Peyer's patch (tissue), 4 donors: ENCODE data around the gene HSPB7. TPM values are rescaled to one million over a fixed set of nuclear protein-coding genes. Genes with fewer than 3 reads are reported as not detected.

Experiments used
- DNase-seq, 3 donors: peaks; one replicate each; pipeline ENCODE4 v3.0.0-alpha.2; 2017 to 2019
- H3K27ac ChIP-seq, 4 donors: fragments of 200-600 bp; sonication (generic); one replicate each; pipeline ENCODE4 v1.5.1; 2016 to 2019
- H3K27me3 ChIP-seq, 2 donors: fragments of 200-600 bp; sonication (generic); one replicate each; pipeline ENCODE4 v1.5.1; 2019
- H3K36me3 ChIP-seq, 3 donors: fragments of 200-600 bp; sonication (generic); one replicate each; pipeline ENCODE4 v1.5.1; 2016 to 2019
- H3K4me1 ChIP-seq, 4 donors: fragments of 200-600 bp; sonication (generic); one replicate each; pipeline ENCODE4 v1.5.1; 2016 to 2019
- H3K4me3 ChIP-seq, 4 donors: fragments of 200-600 bp; sonication (generic); 1 replicate in 3 of 4; 2 replicates in 1 of 4; pipeline ENCODE4 v1.5.1; 2016 to 2019; ENCODE audit warnings: mild to moderate bottlenecking in 1 of 4
- H3K9me3 ChIP-seq, 4 donors: fragments of 200-600 bp; sonication (generic); one replicate each; pipeline ENCODE4 v1.5.1; 2016 to 2019; ENCODE audit warnings: mild to moderate bottlenecking in 1 of 4
- POLR2A ChIP-seq, 2 donors: fragments of 450-650 bp; IDR thresholded peaks; one replicate each; pipeline ENCODE4 v1.5.1; 2017; ENCODE audit warnings: antibody characterized with exemption in 2 of 2, mild to moderate bottlenecking in 2 of 2, moderate library complexity in 2 of 2
- total RNA-seq, 4 donors: library from RNA; depleted of rRNA; stranded (reverse); fragments of >200 nt; gene quantifications; one replicate each; pipeline ENCODE4 v1.1.0, GENCODE V29; 2016
- TF ChIP-seq, protein P1 (sequence below), 6 experiments: fragments of 450-650 bp in 4 of 6; fragments of 200-600 bp in 2 of 6; sonication (generic) in 1 of 6; IDR thresholded peaks; one replicate each; pipeline ENCODE4 v1.5.1; 2017 to 2019; ENCODE audit warnings: antibody characterized with exemption in 6 of 6, mild to moderate bottlenecking in 3 of 6, moderate library complexity in 1 of 6

The HSPB7 gene
- total RNA-seq, 4 donors from 2014 or later, result 1.1 to 5.2 (median 1.1) TPM; not detected in 1

DNA sequence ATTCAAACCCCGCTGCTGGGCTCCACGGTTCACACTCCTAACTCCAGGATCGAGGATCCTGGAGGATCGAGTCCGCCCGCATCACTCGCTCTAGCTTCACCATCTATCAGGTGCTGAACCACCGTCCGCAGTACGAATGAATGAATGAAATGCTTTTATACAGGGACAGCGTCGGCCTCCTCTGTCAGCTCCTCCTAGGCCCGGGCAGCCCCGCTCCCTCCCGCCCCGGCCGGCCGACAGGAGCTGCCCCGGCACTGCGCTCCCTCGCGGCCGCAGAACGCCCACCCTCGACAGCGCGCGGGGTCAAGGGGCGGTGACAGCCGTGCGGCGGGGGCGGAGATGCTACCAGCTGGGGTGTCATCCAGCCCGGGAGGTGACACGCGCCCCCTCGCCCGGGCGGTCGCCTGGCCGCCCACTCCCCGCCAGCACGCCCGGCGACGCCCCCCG lies 42.5 kb downstream of the HSPB7 start:
- DNase-seq, result peak in 2 of 3 donors; percentile 64 to 80
- H3K9me3 ChIP-seq, result no peaks in the 10 kb centered on the region
- no peak for TF ChIP-seq POLR2A (IDR thresholded peaks at IDR 0.05)
- TF ChIP-seq, protein P1, sequence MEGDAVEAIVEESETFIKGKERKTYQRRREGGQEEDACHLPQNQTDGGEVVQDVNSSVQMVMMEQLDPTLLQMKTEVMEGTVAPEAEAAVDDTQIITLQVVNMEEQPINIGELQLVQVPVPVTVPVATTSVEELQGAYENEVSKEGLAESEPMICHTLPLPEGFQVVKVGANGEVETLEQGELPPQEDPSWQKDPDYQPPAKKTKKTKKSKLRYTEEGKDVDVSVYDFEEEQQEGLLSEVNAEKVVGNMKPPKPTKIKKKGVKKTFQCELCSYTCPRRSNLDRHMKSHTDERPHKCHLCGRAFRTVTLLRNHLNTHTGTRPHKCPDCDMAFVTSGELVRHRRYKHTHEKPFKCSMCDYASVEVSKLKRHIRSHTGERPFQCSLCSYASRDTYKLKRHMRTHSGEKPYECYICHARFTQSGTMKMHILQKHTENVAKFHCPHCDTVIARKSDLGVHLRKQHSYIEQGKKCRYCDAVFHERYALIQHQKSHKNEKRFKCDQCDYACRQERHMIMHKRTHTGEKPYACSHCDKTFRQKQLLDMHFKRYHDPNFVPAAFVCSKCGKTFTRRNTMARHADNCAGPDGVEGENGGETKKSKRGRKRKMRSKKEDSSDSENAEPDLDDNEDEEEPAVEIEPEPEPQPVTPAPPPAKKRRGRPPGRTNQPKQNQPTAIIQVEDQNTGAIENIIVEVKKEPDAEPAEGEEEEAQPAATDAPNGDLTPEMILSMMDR (IDR thresholded peaks at IDR 0.05), result no peak
- H3K36me3 ChIP-seq, result peaks cover 0 to 10% (median 0%) of the 10 kb centered on the region in 3 donors
- H3K4me3 ChIP-seq, result peak overlapping the region; percentile 72 to 93 (median 92)
- H3K4me1 ChIP-seq, result peaks cover 0 to 15% (median 3%) of the 10 kb centered on the region in 4 donors
- peak overlapping the region; percentile 73 to 91 (median 78) for H3K27ac ChIP-seq
- H3K27me3 ChIP-seq, result no peaks in the 10 kb centered on the region

DNA sequence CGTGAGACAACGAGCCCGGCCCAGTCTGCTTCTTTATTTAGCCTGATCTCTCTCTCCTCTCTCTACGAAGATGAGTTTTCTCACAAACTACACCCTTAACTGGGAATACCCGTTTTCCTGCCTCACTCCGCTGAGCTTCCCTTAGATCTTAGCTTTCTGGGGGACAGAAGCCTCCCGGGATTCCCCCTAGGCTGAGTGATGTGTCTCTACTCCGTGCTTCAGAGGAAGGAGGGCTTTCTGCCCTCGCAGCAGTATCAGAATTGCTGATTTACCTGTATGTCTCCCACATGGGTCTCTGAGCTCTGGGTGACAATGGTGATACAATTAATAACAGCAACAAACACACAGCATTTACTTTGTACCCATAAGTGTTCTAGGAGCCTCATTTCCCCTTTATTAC lies 43.0 kb downstream of the HSPB7 start:
- peaks cover 0 to 15% (median 3%) of the 10 kb centered on the region in 4 donors for H3K4me1 ChIP-seq
- TF ChIP-seq, protein P1 (IDR thresholded peaks at IDR 0.05), result no peak
- no peak for TF ChIP-seq POLR2A (IDR thresholded peaks at IDR 0.05)
- H3K4me3 ChIP-seq, result peak overlapping the region; percentile 72 to 93 (median 92)
- peak overlapping the region in 3 of 4 donors; percentile 73 to 91 (median 79) for H3K27ac ChIP-seq
- no peaks in the 10 kb centered on the region for H3K9me3 ChIP-seq
- peaks cover 0 to 10% (median 0%) of the 10 kb centered on the region in 3 donors for H3K36me3 ChIP-seq
- DNase-seq, result peak in 1 of 3 donors; percentile 44
- no peaks in the 10 kb centered on the region for H3K27me3 ChIP-seq

DNA sequence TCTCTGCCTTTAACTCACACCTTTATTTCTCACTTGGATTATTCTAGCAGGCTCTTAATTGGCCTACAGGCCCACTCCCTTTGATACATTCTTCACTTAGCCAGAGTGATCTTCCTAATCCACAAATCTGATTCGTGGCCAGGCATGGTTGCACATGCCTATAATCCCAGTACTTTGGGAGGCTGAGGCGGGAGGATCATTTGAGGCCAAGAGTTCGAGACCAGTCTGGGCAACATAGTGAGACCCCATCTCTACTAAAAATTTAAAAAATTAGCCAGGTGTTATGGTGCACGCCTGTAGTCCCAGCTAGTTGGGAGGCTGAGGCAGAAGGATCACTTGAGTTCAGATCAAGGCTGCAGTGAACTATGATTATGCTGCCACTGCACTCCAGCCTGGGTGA lies 44.1 kb downstream of the HSPB7 start:
- Histone ChIP-seq H3K4me3 (no peak overlapping the region), H3K27me3 (no peaks in the 10 kb centered on the region), H3K27ac (peak overlapping the region in 1 of 4 donors; percentile 91), H3K9me3 (no peaks in the 10 kb centered on the region), H3K36me3 (peaks cover 0 to 19% (median 0%) of the 10 kb centered on the region in 3 donors), H3K4me1 (peaks cover 0 to 15% (median 3%) of the 10 kb centered on the region in 4 donors)
- TF ChIP-seq POLR2A (IDR thresholded peaks at IDR 0.05), result no peak
- TF ChIP-seq, protein P1 (IDR thresholded peaks at IDR 0.05), result no peak
- peak in 1 of 3 donors; percentile 31 for DNase-seq

DNA sequence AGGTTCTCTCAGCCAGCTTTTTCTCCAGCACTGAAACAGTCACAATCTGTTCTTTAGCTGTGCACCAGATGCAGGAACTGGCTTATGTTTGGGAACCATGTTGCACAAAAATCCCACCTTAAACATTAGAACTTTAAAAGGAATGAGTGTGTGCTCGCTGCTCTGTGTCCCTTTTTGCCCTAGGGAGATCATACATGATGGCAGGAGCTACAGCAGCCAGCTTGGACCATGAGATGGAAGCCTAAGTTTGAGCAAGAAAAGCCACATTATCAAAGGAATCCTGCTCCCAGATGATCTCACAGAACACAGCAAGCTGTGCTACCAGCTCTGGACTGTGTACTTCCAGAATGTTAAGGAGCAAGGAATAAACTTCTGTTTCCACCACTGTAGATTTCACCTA lies 45.4 kb downstream of the HSPB7 start:
- TF ChIP-seq POLR2A (IDR thresholded peaks at IDR 0.05), result no peak
- TF ChIP-seq, protein P1 (IDR thresholded peaks at IDR 0.05), result no peak
- Histone ChIP-seq H3K4me3 (no peak overlapping the region), H3K27ac (no peak overlapping the region), H3K9me3 (no peaks in the 10 kb centered on the region), H3K27me3 (no peaks in the 10 kb centered on the region), H3K4me1 (peaks cover 0 to 15% (median 3%) of the 10 kb centered on the region in 4 donors), H3K36me3 (peaks cover 0 to 22% (median 0%) of the 10 kb centered on the region in 3 donors)
- DNase-seq, result no peak

DNA sequence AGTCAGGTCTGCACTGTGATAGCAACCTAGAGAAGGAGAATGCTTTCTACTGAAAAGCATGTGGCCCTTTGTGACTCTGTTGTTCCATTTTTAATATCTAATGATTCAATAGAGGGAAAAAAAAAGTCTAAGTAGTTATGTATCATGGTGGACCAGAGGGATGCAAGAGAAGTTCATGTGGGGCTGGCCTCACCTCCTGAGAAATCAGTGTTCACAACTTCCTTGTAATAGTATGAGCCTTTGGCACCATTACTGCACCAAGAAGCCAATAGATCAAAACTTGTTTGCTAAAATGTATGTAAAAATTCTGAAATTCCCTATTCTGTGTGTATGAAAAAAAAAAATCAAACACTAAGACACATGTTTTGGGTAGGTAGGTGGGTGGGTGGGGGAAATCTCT lies 46.9 kb downstream of the HSPB7 start:
- no peaks in the 10 kb centered on the region for H3K9me3 ChIP-seq
- TF ChIP-seq POLR2A (IDR thresholded peaks at IDR 0.05), result no peak
- TF ChIP-seq, protein P1 (IDR thresholded peaks at IDR 0.05), result no peak
- no peaks in the 10 kb centered on the region for H3K27me3 ChIP-seq
- no peak for DNase-seq
- no peak overlapping the region for H3K27ac ChIP-seq
- peaks cover 0 to 22% (median 0%) of the 10 kb centered on the region in 3 donors for H3K36me3 ChIP-seq
- no peak overlapping the region for H3K4me3 ChIP-seq
- H3K4me1 ChIP-seq, result peaks cover 0 to 26% (median 7%) of the 10 kb centered on the region in 4 donors
